DMS79 treated with DMSO at 0.1 percent for 48 hours (cell line): ENCODE measurements around the gene ATF4.
A peak's percentile ranks its signal among the peaks of the same experiment; 100 is the strongest.

Source experiments
- DNase-seq: peaks from one replicate; lab custom pipeline; 2025; lab: John Stamatoyannopoulos, UW

Gene ATF4, protein sequence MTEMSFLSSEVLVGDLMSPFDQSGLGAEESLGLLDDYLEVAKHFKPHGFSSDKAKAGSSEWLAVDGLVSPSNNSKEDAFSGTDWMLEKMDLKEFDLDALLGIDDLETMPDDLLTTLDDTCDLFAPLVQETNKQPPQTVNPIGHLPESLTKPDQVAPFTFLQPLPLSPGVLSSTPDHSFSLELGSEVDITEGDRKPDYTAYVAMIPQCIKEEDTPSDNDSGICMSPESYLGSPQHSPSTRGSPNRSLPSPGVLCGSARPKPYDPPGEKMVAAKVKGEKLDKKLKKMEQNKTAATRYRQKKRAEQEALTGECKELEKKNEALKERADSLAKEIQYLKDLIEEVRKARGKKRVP

DNA sequence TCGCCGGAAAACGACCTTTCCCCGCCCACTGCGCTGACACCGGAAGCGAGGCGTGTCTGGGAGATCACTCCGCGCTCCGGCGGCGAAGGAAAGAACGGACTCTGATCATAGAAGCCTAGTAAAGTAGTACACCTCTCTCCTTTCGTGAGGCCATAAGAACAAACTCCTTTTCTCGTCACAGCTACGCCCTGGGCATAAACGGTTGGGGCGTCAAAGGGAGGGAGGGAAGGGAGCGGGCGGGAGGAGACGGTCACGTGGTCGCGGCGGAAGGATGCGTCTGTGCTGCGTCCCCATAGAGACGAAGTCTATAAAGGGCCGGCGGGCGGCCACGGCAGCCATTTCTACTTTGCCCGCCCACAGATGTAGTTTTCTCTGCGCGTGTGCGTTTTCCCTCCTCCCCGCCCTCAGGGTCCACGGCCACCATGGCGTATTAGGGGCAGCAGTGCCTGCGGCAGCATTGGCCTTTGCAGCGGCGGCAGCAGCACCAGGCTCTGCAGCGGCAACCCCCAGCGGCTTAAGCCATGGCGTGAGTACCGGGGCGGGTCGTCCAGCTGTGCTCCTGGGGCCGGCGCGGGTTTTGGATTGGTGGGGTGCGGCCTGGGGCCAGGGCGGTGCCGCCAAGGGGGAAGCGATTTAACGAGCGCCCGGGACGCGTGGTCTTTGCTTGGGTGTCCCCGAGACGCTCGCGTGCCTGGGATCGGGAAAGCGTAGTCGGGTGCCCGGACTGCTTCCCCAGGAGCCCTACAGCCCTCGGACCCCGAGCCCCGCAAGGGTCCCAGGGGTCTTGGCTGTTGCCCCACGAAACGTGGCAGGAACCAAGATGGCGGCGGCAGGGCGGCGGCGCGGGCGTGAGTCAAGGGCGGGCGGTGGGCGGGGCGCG, at the start of gene ATF4:
ATF4 (plus strand) TSS at position 337 of the 880 bp plus-strand sequence. CDS start 884 bp downstream, outside the sequence.
- peak; percentile 81 for DNase-seq

DNA sequence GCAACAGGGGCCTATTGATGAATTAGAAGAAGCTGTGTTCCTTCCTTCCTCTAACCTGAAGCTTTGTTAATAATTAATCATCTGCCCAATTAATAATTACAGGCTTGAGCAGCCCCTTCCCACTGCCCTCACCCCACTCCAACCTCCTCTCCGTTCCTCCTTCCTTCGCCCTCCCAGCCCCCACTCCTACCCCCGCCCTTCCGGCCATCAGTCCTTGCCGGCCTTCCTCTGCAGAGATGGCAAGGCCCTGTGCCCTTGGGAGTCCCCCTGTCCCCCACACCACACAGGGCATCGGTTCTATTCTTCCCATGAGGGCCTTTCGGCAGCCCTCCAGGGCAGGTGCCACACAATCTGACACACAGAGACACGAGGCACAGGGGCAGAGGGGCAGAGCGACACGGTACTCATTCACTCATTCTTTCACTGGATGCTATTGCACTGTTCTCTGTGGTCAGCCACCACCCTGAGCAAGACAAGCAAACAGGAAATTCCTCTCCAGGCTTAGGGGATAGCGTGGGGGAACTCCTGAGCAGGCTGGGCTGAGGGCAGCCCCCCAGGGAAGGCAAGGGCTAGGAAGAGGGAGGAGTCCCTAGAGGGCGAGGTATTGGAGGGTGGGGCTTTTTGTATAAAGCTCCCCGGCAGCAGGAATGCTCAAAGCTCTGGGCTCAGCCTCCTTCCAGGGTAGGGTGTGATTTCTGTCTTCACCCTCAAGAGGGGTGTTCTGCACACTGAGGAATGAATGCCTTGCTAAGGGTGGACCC, 48.8 kb upstream of the ATF4 start:
- DNase-seq: peak; percentile 26

DNA sequence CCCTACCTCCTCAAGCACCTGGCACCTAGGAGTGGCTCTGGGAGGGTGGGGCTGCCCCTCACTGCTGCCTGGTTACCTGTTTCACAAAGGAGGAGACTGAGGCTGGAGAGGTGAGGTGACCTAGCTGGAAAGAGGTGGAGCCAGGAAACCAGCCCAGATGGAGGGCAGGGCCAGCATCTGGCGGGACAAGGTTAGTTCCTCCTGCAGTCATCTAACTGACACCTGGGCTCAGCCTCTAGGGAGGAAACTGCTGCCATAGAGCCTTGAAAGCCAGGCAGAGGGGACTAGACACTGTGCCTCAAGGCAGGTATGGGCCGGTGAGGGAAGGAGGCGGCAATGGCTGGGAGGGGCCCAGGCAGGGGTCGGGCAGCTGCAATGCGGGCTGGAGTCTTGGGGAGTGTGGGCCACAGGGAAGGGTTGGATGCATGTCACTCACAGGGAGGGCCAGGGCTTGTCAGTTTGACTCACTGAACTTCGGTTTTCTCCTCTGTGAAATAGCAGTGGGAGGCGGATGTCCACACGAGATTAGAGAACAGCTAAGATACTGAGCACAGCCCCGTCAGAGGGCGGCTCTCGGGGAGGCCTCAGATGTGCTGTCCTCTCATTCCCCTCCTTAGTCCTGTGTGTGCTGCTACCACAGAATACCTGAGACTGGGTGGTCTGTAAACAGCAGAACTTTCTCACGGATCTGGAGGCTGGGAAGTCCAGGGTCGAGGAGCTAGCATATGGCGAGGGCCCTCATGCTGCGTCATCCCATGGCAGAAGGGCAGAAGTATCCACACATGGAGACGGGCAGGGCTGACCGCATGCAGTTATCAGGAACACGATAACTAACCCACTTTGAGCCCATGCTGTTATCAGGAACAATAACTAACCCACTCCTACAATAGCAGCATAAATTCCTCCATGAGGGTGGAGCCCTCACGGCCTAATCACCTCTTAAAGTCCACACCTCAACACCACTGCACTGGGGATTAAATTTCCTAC, 47.5 kb upstream of the ATF4 start:
- peak; percentile 65 for DNase-seq

DNA sequence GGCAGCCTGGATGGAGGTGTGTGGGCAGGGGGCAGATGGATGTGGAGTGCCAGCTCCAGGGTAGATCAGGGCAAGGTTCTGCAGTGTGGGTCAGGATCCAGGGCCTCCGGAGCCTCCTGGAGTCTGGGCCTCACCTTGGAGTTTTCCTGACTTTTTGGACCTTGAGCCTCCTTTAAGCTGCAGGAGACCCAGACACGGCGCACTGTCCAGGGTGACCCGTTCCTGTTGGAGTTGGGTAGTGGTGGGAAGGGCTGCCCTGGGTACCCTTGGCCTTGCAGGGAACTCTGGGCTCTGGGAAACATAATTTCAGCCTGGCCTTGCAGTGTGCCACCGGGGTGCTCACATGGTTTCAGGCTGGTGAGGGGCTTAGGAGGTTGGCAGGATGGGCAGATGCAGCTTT, 46.5 kb upstream of the ATF4 start:
- no peak for DNase-seq

DNA sequence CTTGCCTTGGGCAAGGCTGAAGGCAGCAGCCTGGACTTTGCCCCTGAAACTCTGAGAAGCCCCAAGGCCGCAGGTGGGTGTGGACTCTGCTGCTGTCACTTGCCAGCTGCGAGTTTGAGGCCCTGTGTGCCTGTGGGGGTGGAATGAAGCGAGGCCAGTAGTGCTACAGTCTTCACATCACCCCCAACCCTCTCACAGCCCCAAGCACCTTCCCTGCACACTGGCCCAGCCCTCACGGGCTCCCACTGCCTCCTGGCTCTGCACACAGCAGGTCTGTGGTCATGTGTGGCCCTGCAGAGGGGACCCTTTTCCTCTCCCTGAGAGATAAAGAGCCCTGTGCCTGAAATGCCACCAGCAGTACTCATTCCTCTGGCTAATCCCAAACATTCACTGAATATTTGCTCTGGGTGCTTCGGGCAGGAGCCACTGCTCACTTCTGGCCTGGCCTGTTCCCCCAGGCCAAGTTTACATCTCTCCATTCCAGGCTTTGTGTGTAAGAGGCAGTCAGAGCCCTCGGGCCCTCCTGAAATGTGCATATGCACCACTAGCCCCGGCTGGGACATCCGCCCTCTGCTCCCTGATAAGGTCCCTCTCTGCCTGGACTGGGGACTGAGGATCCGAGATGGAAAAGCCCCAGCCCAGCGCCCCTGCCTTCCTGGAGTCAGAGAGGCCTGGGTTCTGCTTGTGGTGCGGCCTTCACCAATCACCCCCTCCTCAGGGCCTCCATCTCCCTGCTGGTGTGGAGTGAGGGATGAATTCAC, 45.8 kb upstream of the ATF4 start:
- no peak for DNase-seq

DNA sequence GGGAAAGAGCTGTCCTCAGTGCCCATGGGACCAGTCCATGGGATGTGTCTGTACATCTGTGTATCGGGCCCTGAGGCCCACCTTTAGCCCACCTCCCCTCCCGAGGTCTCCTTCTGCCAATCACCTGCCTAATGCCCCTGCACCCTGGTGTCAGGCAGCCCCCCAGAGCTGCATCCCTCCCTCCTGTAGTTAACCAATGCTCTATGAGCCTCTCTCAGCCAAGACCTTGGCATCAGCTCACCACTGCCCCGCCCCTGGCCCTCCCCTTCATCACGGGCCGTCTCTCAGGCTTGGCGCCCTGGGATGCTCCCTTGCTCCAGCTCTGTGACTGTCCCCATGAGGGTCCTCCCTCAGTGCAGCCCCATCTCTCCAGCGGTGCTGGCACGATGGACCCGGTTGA, 45.0 kb upstream of the ATF4 start:
- no peak for DNase-seq

DNA sequence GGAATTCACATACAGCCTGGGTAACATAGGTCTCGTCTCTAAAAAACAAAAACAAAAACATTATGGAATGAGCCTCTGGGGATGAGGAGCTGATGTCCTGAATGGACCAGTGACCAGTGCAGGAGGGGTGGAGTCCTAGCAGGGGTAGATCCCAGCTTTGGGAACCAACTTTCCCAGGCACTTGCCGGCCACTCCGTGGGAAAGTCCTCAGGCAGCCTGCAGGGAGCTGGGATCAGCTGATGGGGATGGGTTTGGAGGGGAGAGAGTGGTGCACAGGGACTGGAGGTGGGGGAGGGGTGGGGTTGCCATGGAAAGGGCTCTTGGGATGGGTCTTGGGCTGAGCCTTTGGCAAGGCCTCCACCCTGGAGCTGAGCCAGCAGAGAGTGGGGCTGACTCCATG, 44.5 kb upstream of the ATF4 start:
- peak; percentile 4 for DNase-seq

DNA sequence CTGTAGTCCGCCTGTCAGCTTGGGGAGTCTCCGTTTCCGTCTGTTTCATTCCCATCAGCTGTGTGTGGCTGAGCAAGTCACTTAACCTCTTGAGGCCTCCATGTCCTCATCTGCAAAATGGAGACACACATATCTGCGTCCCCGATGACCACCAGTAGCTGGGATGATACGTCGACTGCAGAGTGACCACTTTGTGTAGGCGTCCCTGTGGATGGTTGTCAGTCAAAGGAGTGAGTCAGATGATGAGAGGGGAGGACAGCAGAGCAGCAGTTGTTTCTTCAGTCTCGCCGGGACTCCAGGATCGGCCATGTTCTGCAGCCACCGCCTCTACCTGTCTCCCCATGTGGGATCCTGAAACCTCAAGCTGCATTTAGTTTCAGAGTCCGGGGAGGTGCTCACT, 43.7 kb upstream of the ATF4 start:
- no peak for DNase-seq

DNA sequence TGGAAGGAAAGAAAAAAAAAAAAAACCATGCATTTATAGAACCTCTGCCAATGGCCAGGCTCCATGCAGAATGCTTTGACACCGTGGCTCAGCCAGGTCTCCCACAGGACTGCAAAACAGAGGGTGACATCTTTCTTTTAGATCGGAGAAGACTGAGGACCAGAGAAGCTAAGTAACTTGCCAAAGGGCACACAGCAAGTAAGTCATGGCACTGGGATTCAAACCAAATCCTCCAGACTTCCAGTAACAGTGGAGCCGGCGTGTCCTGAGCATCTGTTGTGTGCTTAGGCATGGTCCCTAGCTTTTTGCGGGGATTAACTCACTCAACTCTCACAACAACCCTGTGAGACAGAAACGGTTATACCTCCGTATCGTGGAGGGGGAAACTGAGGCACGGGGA, 42.8 kb upstream of the ATF4 start:
- no peak for DNase-seq

DNA sequence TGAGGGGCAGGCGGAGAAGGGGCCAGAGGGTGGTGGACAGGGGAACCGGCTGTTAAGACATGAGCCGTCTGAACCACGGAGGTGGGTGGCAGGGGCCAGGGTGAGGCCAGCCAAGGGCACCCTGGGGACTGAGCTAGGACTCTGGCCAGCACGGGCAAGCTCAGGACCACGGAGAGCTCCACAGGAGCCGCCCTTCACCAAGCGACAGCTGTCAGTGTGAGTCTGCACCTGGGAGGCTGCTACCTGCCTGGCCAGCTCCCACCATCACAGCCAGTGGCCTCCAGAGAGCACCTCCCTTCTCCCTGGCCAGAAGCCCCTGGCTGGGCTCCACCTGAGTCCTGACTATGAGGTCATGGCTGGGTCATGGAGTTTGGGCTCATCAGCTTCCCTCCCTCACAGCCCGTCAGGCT, 41.9 kb upstream of the ATF4 start:
- no peak for DNase-seq

DNA sequence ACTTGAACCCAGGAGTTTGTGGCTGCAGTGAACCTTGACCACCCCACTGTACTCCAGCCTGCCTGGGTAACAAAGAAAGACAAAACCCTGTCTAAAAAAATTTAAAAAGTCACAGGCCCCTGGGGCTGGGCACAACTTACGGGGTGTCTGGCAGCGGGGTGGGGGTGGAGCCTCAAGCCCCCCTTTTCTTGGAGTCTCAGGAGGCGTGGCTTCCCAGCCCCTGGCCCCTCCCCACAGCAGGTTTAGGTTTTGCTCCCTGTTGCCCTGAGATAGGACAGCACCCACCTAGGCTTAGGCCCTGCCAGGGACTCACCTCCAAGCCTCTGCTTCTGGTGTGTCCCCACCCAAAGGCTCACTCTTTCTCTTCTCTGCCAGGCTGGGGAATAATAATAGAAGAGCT, 41.1 kb upstream of the ATF4 start:
- no peak for DNase-seq

DNA sequence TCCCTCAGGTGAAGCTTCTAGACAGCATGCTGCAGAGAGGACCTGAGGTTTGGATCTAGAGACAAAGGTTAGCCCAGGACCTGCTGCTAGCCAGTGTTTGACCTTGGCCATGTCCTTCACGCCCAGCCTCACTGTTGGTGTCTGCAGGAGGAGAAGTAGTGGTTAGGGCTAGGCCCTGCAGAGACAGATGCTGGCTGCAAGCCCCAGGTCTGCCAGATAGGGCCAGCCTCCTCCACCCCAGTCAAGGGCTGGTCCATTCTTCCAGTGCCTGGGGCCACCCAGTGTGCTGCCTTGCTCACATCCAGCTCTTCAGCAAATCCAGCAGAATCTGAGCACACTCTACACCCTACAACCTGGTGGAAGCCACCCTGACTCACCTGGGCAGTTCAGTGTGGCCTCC, 39.8 kb upstream of the ATF4 start:
- no peak for DNase-seq

DNA sequence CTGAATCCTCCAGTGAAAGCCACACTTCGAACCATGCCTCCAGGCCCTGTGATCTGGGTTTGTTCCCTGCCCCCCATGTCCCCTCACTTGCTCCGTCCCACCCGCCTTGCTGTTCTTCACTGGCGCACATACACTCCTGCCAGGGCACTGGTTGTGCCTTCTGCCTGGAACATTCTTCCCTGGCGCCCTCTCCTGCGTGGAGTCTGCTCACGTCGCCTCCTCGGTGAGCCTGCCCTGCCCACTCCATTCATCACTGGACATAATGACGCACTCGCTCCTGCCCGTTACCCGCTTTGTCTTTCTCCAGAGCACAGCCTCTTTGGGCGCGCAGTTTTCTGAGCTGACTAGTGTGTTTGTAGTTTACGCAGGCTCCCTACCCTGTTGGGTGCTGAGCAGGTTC, 39.3 kb upstream of the ATF4 start:
- no peak for DNase-seq

DNA sequence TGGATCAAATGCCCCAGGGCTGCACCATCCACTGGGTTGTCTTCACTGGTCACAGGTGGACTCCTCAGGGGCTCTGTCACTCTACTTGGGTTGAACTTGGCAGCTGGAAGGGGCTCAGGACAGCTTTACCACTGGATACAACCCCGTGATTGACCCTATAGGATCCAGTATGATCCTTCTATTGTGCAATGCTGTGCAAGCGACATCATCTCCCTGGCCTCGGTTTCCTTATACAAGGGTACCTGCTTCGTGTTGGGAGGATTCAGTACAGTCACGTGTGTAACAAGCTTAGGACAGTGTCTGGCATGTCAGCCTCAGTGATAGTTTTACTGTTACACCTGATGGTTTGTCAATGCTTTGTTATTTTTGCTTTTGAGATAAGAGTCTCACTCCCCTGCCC, 38.8 kb upstream of the ATF4 start:
- no peak for DNase-seq

DNA sequence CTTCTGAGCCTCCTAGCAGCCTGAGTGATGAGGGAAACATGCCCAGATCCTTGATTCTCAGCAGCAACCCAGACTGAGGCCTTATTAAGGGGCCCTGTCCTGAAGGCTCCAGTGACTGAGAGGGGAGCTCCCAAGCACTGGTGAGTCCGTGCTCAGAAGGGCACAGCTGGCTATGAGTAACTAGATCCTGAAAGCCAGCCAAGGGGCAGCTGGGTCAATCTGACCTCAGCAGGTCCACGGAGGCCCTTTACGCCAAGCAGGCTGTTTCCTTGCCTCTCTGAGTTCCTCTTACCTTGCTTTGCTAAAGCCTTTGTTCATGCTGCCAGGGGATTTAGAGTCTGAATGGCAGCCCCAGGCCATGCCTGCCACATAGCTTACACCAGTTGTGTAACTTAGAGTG, 37.6 kb upstream of the ATF4 start:
- DNase-seq: no peak

DNA sequence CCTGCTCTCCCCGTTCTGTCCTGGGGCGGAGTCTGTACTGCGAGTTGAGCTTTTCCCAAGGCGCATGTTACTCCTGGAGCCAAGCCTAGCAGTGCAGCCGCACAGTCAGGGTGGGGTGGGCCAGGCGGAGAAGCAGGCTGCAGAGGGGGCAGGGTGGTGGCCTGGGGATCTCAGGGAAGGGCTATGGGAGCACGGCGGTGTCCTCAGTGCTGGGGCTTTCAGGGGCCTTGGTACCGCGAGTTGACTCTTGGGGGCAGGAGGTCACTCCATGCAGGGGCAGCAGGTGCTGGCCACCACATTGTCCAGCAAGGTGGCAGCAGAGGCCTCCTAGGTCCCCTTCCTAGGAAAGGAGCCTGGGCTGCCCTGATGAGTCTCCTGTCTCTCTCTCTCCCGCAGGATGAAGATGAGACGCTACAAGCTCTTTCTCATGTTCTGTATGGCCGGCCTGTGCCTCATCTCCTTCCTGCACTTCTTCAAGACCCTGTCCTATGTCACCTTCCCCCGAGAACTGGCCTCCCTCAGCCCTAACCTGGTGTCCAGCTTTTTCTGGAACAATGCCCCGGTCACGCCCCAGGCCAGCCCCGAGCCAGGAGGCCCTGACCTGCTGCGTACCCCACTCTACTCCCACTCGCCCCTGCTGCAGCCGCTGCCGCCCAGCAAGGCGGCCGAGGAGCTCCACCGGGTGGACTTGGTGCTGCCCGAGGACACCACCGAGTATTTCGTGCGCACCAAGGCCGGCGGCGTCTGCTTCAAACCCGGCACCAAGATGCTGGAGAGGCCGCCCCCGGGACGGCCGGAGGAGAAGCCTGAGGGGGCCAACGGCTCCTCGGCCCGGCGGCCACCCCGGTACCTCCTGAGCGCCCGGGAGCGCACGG, 33.2 kb upstream of the ATF4 start:
- DNase-seq: no peak

DNA sequence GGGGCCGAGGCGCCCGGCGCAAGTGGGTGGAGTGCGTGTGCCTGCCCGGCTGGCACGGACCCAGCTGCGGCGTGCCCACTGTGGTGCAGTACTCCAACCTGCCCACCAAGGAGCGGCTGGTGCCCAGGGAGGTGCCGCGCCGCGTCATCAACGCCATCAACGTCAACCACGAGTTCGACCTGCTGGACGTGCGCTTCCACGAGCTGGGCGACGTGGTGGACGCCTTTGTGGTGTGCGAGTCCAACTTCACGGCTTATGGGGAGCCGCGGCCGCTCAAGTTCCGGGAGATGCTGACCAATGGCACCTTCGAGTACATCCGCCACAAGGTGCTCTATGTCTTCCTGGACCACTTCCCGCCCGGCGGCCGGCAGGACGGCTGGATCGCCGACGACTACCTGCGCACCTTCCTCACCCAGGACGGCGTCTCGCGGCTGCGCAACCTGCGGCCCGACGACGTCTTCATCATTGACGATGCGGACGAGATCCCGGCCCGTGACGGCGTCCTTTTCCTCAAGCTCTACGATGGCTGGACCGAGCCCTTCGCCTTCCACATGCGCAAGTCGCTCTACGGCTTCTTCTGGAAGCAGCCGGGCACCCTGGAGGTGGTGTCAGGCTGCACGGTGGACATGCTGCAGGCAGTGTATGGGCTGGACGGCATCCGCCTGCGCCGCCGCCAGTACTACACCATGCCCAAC, 32.4 kb upstream of the ATF4 start:
- DNase-seq: no peak

DNA sequence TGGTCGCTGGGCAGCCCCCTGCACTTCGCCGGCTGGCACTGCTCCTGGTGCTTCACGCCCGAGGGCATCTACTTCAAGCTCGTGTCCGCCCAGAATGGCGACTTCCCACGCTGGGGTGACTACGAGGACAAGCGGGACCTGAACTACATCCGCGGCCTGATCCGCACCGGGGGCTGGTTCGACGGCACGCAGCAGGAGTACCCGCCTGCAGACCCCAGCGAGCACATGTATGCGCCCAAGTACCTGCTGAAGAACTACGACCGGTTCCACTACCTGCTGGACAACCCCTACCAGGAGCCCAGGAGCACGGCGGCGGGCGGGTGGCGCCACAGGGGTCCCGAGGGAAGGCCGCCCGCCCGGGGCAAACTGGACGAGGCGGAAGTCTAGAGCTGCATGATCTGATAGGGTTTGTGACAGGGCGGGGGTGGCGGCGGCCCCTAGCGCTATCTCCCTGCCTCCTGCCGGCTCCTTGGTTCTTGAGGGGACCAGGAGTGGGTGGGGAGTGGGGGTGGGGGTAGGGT, 31.7 kb upstream of the ATF4 start:
- no peak for DNase-seq
